K562 (cell line): ENCODE measurements around the gene PET100.

ENCODE experiments used
- BCL6 ChIP-seq: fragments of 250-450 bp; sonication (Bioruptor Pico); IDR thresholded peaks from 2 replicates; pipeline ENCODE4 v1.4.0; 2020
- ELF1 ChIP-seq: fragments of 200-800 bp; sonication (Bioruptor generic); IDR thresholded peaks from 2 replicates; pipeline ENCODE4 v1.6.1; 2016; ENCODE audit warnings: missing genetic modification characterization, missing compliant biosample characterization
- HNRNPUL1 ChIP-seq: fragments of 200-400 bp; formaldehyde crosslinking; IDR thresholded peaks from 2 replicates; pipeline ENCODE4 v1.6.1; 2017; ENCODE audit warnings: low read length
- JUND ChIP-seq, 2 experiments: IDR thresholded peaks; 2 replicates in 1 of 2; 3 replicates in 1 of 2; pipeline ENCODE4 v1.6.1; 2011; ENCODE audit warnings: borderline replicate concordance in 2 of 2, low read depth in 2 of 2, low read length in 2 of 2, improper control_type of control experiment in 1 of 2, missing biosample characterization in 1 of 2, missing genetic modification characterization in 1 of 2, missing genetic modification reagents in 1 of 2
- RNF2 ChIP-seq: sonication (generic); IDR thresholded peaks from 2 replicates; pipeline ENCODE4 v1.6.1; 2016
- SMARCC2 ChIP-seq: fragments of 450-650 bp; IDR thresholded peaks from 2 replicates; pipeline ENCODE4 v1.6.1; 2017; ENCODE audit warnings: antibody characterized with exemption, moderate library complexity, mild to moderate bottlenecking, low read depth
- SP1 ChIP-seq: sonication (generic); formaldehyde crosslinking; IDR thresholded peaks from 2 replicates; pipeline ENCODE4 v1.8.1; 2022; ENCODE audit warnings: mild to moderate bottlenecking, missing genetic modification reagents
- STAT6 ChIP-seq: sonication (generic); formaldehyde crosslinking; IDR thresholded peaks from 2 replicates; pipeline ENCODE4 v1.8.1; 2023; ENCODE audit warnings: mild to moderate bottlenecking, missing genetic modification reagents
- ZFP36 ChIP-seq: fragments of 150-350 bp; IDR thresholded peaks from 2 replicates; pipeline ENCODE4 v1.6.1; 2018; ENCODE audit warnings: low read length, low read depth; ENCODE audit not compliant: partially characterized antibody
- ZNF121 ChIP-seq: sonication (generic); formaldehyde crosslinking; conservative IDR thresholded peaks from 2 replicates; pipeline ENCODE4 v1.8.0; 2022; ENCODE audit warnings: missing genetic modification reagents
- ZNF232 ChIP-seq: sonication (generic); formaldehyde crosslinking; IDR thresholded peaks from 2 replicates; pipeline ENCODE4 v1.8.0; 2022; ENCODE audit warnings: mild to moderate bottlenecking, missing genetic modification reagents

GRCh38 chr19:7676376-7676775, 46.8 kb downstream of the PET100 start:
- no peak for TF ChIP-seq SMARCC2
- no peak for TF ChIP-seq STAT6
- TF ChIP-seq JUND (IDR thresholded peaks at IDR 0.05; ENCODE audit: borderline replicate concordance, low read depth, low read length): no peak
- no peak for TF ChIP-seq JUND (tag; IDR thresholded peaks at IDR 0.05; ENCODE audit: borderline replicate concordance, low read depth, low read length)
- TF ChIP-seq RNF2: no peak
- TF ChIP-seq ZNF121 (CRISPR knock-in tag): no peak
- TF ChIP-seq ZNF232 (CRISPR knock-in tag): no peak
- TF ChIP-seq HNRNPUL1: no peak
- TF ChIP-seq ZFP36: no peak
- TF ChIP-seq ELF1 (tag): no peak
- TF ChIP-seq BCL6 (CRISPR knock-in tag): no peak
- TF ChIP-seq SP1: no peak
